H1 (cell line): ENCODE results near the gene NANOS2. TPM values are rescaled to one million over a fixed set of nuclear protein-coding genes. Genes with fewer than 3 reads are reported as not detected.

ENCODE experiments used
- CTCF ChIA-PET: fragments of 300-600 bp; sonication (Branson Sonifier 250); formaldehyde crosslinking; loops from one replicate; lab custom pipeline; 2021; ENCODE audit not compliant: partially characterized antibody; lab: Charles Lee
- POLR2A ChIA-PET: fragments of 300-600 bp; sonication (Branson Sonifier 250); formaldehyde crosslinking; loops from one replicate; lab custom pipeline; 2021; ENCODE audit warnings: inconsistent platforms; ENCODE audit not compliant: partially characterized antibody; lab: Charles Lee
- DNase-seq, 2 experiments: peaks; one replicate each; pipeline versions ENCODE4 v3.0.0 to v3.0.0-alpha.2; 2010 to 2022; ENCODE audit warnings: low spot score in 2 of 2, low read depth in 1 of 2, mixed read lengths in 1 of 2
- FAIRE-seq: peaks from 2 replicates; lab custom pipeline; 2011; peaks lifted over from hg19 to GRCh38; lab: Jason Lieb, UNC
- H2AFZ ChIP-seq: 2 replicates; pipeline ENCODE4 v1.8.1; 2012; ENCODE audit warnings: low read length, inconsistent platforms
- H2AK5ac ChIP-seq: 2 replicates; pipeline ENCODE4 v1.6.1; 2013; ENCODE audit warnings: low read depth, low read length
- H2BK120ac ChIP-seq: replicated peaks from 2 replicates; pipeline ENCODE3; 2013; ENCODE audit warnings: low read depth, low read length, inconsistent platforms
- H2BK12ac ChIP-seq: 2 replicates; pipeline ENCODE4 v1.6.1; 2013; ENCODE audit warnings: low read depth, low read length
- H2BK15ac ChIP-seq: 2 replicates; pipeline ENCODE4 v1.6.1; 2013; ENCODE audit warnings: low read length
- H2BK20ac ChIP-seq: 2 replicates; pipeline ENCODE4 v1.6.1; 2013; ENCODE audit warnings: low read length
- H2BK5ac ChIP-seq: 2 replicates; pipeline ENCODE4 v1.6.1; 2013; ENCODE audit warnings: low read depth, low read length
- H3K14ac ChIP-seq: 2 replicates; pipeline ENCODE4 v1.6.1; 2013; ENCODE audit warnings: inconsistent platforms; ENCODE audit not compliant: insufficient read length
- H3K18ac ChIP-seq: 2 replicates; pipeline ENCODE4 v1.6.1; 2013; ENCODE audit warnings: low read length; ENCODE audit errors: extremely low read depth
- H3K23ac ChIP-seq: 2 replicates; pipeline ENCODE4 v1.6.1; 2013; ENCODE audit warnings: inconsistent platforms; ENCODE audit not compliant: insufficient read length
- H3K23me2 ChIP-seq: 2 replicates; pipeline ENCODE4 v1.6.1; 2013; ENCODE audit warnings: low read depth, low read length
- H3K27ac ChIP-seq: 2 replicates; pipeline ENCODE4 v1.6.1; 2011; ENCODE audit warnings: low read depth, low read length, inconsistent platforms
- H3K27me3 ChIP-seq, 4 experiments: replicated peaks in 1 of 4; 1 replicate in 1 of 4; 2 replicates in 3 of 4; pipeline versions ENCODE4 v1.6.1 to v1.8.1; 2011 to 2013; ENCODE audit warnings: low read length in 3 of 4, mild to moderate bottlenecking in 3 of 4, inconsistent platforms in 2 of 4, mixed read lengths in 2 of 4, moderate library complexity in 1 of 4; ENCODE audit not compliant: control insufficient read depth in 3 of 4, insufficient read depth in 3 of 4; ENCODE audit errors: extremely low read depth in 1 of 4
- H3K36me3 ChIP-seq, 4 experiments: 2 replicates each; pipeline versions ENCODE4 v1.6.1 to v1.8.1; 2011 to 2013; ENCODE audit warnings: mild to moderate bottlenecking in 4 of 4, low read length in 3 of 4, moderate library complexity in 2 of 4, control low read depth in 1 of 4, inconsistent platforms in 1 of 4; ENCODE audit not compliant: insufficient read depth in 4 of 4, control insufficient read depth in 2 of 4
- H3K4ac ChIP-seq: replicated peaks from 2 replicates; pipeline ENCODE3; 2013; ENCODE audit warnings: low read length, low read depth, mixed read lengths, inconsistent platforms; ENCODE audit not compliant: insufficient read length
- H3K4me1 ChIP-seq, 4 experiments: replicated peaks in 1 of 4; 1 replicate in 1 of 4; 2 replicates in 3 of 4; pipeline versions ENCODE4 v1.6.1 to v1.8.1; 2011 to 2013; ENCODE audit warnings: low read length in 3 of 4, inconsistent platforms in 2 of 4, mixed read lengths in 1 of 4; ENCODE audit not compliant: insufficient read depth in 4 of 4, control insufficient read depth in 3 of 4
- H3K4me2 ChIP-seq, 2 experiments: 2 replicates each; pipeline versions ENCODE4 v1.6.1 to v1.8.1; 2011 to 2013; ENCODE audit warnings: low read depth in 2 of 2, low read length in 2 of 2, control low read depth in 1 of 2, inconsistent platforms in 1 of 2, mild to moderate bottlenecking in 1 of 2; ENCODE audit not compliant: insufficient read depth in 1 of 2
- H3K4me3 ChIP-seq, 4 experiments: fragments of 200-600, 300-600 bp in 1 of 4; sonication (generic), shearing (Covaris generic), sonication (Bioruptor Twin) in 1 of 4; 2 replicates each; pipeline versions ENCODE4 v1.5.1 to v1.8.1; 2011 to 2016; ENCODE audit warnings: low read length in 4 of 4, low read depth in 3 of 4, control low read depth in 2 of 4, inconsistent platforms in 2 of 4, mild to moderate bottlenecking in 2 of 4, mixed read lengths in 1 of 4, moderate library complexity in 1 of 4; ENCODE audit not compliant: insufficient read depth in 2 of 4; ENCODE audit errors: extremely low read depth in 1 of 4
- H3K56ac ChIP-seq: replicated peaks from 2 replicates; pipeline ENCODE3; 2013; ENCODE audit warnings: low read depth, mild to moderate bottlenecking, mixed read lengths, low read length, inconsistent platforms; ENCODE audit not compliant: insufficient read length
- H3K79me1 ChIP-seq: 2 replicates; pipeline ENCODE4 v1.6.1; 2013; ENCODE audit warnings: low read depth, low read length, control low read depth
- H3K79me2 ChIP-seq, 2 experiments: 2 replicates each; pipeline versions ENCODE4 v1.6.1 to v1.8.1; 2012 to 2013; ENCODE audit warnings: low read length in 2 of 2, mild to moderate bottlenecking in 2 of 2, inconsistent platforms in 1 of 2; ENCODE audit not compliant: insufficient read depth in 2 of 2, control insufficient read depth in 1 of 2
- H3K9ac ChIP-seq, 4 experiments: replicated peaks in 1 of 4; 1 replicate in 1 of 4; 2 replicates in 3 of 4; pipeline versions ENCODE4 v1.6.1 to v1.8.1; 2011 to 2013; ENCODE audit warnings: low read depth in 3 of 4, low read length in 3 of 4, control low read depth in 2 of 4, mild to moderate bottlenecking in 2 of 4, moderate library complexity in 2 of 4, inconsistent platforms in 1 of 4; ENCODE audit errors: extremely low read depth in 1 of 4
- H3K9me3 ChIP-seq, 2 experiments: 2 replicates each; pipeline versions ENCODE4 v1.6.1 to v1.8.1; 2012 to 2013; ENCODE audit warnings: mild to moderate bottlenecking in 2 of 2, moderate library complexity in 2 of 2, control low read depth in 1 of 2, inconsistent platforms in 1 of 2, low read depth in 1 of 2, low read length in 1 of 2, mixed read lengths in 1 of 2; ENCODE audit not compliant: insufficient read depth in 2 of 2
- H4K20me1 ChIP-seq, 2 experiments: replicated peaks in 1 of 2; 2 replicates each; pipeline versions ENCODE3 to v1.8.1; 2011 to 2013; ENCODE audit warnings: inconsistent platforms in 2 of 2, low read length in 2 of 2, mild to moderate bottlenecking in 1 of 2; ENCODE audit not compliant: insufficient read depth in 2 of 2, control insufficient read depth in 1 of 2
- H4K5ac ChIP-seq: 2 replicates; pipeline ENCODE4 v1.6.1; 2013; ENCODE audit warnings: low read length, low read depth, mixed read lengths, inconsistent platforms; ENCODE audit not compliant: insufficient read length
- H4K8ac ChIP-seq: 2 replicates; pipeline ENCODE4 v1.8.0; 2013; ENCODE audit warnings: mild to moderate bottlenecking, moderate library complexity, low read length, inconsistent platforms; ENCODE audit not compliant: insufficient read depth; ENCODE audit errors: extremely low read depth
- H4K91ac ChIP-seq: replicated peaks from 2 replicates; pipeline ENCODE3; 2013; ENCODE audit warnings: low read length, mixed read lengths, inconsistent platforms; ENCODE audit not compliant: insufficient read length
- EP300 ChIP-seq, 2 experiments: IDR thresholded peaks; 1 replicate in 1 of 2; 2 replicates in 1 of 2; pipeline ENCODE4 v1.6.1; 2011 to 2012; ENCODE audit warnings: low read depth in 2 of 2, low read length in 2 of 2, mild to moderate bottlenecking in 2 of 2, borderline replicate concordance in 1 of 2, inconsistent platforms in 1 of 2, moderate library complexity in 1 of 2
- SP1 ChIP-seq: IDR thresholded peaks from 2 replicates; pipeline ENCODE4 v1.6.1; 2011; ENCODE audit warnings: low read depth, low read length
- SP2 ChIP-seq: IDR thresholded peaks from 2 replicates; pipeline ENCODE4 v1.6.1; 2012; ENCODE audit warnings: mild to moderate bottlenecking, low read length, inconsistent platforms
- TAF7 ChIP-seq: optimal IDR thresholded peaks from 2 replicates; pipeline ENCODE3; 2011; ENCODE audit warnings: low read depth, mild to moderate bottlenecking, inconsistent platforms, low read length, moderate library complexity, borderline replicate concordance
- WGBS, 2 experiments: shearing (Covaris generic) in 1 of 2; methylation state at CpG; one replicate each; pipeline versions ENCODE4 v1.1.6 to v1.1.7; 2013 to 2015; ENCODE audit warnings: low lambda C conversion rate in 2 of 2, mixed read lengths in 2 of 2, inconsistent platforms in 1 of 2, low coverage in 1 of 2, missing lambda C conversion rate in 1 of 2; ENCODE audit not compliant: insufficient replicate concordance in 2 of 2, insufficient coverage in 1 of 2, insufficient read length in 1 of 2; ENCODE audit errors: extremely low coverage in 1 of 2, missing lambda C conversion rate in 1 of 2; 5-methylcytosine and 5-hydroxymethylcytosine counted together
- polyA plus RNA-seq, 7 experiments: library from polyadenylated mRNA; depleted of rRNA in 3 of 7; stranded (reverse) in 5 of 7; unstranded in 2 of 7; fragments of >200 nt in 5 of 7; fragments of 200-250 nt in 2 of 7; gene quantifications; 1 replicate in 5 of 7; 2 replicates in 1 of 7; 4 replicates in 1 of 7; pipeline versions ENCODE4 v1.2.1 to v1.2.3, GENCODE V29; 2011 to 2013; ENCODE audit warnings: missing spikeins in 2 of 7, mixed read lengths in 2 of 7
- total RNA-seq: library from RNA; stranded (reverse); fragmentation: NEBNext Ultra II Directional; extraction: Animal tissue kit (Norgen Biotek cat#: 25700); gene quantifications from 2 replicates; pipeline ENCODE4 v1.2.1, GENCODE V29; 2021

Gene NANOS2
- total and polyA plus RNA-seq, 2 of the 8 experiments (the other 6 are each of a cell fraction or from before 2014, with no cell fraction given): 0.20 TPM; not detected in 1

DNA sequence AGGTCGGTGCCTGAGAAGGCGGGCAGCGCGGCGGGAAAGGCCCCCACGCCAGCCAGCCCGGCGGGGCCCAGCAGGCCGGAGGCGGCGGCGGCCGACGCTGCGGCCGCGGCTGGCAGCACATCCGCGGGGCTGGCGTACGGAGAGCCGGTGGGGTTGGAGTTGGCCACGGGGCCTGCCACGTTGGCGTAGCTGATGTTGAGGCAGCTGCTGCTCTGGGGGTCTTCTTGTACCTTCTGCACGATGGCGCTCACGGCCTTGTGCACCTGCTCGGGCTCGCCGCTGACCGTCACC lies 25.9 kb upstream of the NANOS2 start:
- Histone ChIP-seq H3K4ac (no peak overlapping the region), H3K36me3 (peaks cover 0 to 9% (median 0%) of the 10 kb centered on the region in 4 experiments; a peak in 2 of 8 replicates), H2BK12ac (no peak overlapping the region), H3K9ac (no peak overlapping the region), H4K5ac (no peak overlapping the region), H3K56ac (no peak overlapping the region), H2AFZ (no peak overlapping the region), H3K4me1 (no peaks in the 10 kb centered on the region), H3K9me3 (no peaks in the 10 kb centered on the region), H3K23me2 (no peaks in the 10 kb centered on the region), H2BK120ac (no peak overlapping the region), H3K27me3 (no peaks in the 10 kb centered on the region), H3K18ac (no peak overlapping the region), H2BK15ac (no peak overlapping the region), H4K8ac (no peak overlapping the region), H4K91ac (no peak overlapping the region), H4K20me1 (peaks cover 0 to 2% of the 10 kb centered on the region in 2 experiments), H3K79me1 (no peaks in the 10 kb centered on the region), H2BK20ac (no peak overlapping the region), H2AK5ac (no peak overlapping the region), H3K27ac (no peak overlapping the region), H3K79me2 (no peaks in the 10 kb centered on the region), H3K23ac (no peak overlapping the region), H2BK5ac (no peak overlapping the region), H3K4me2 (no peak overlapping the region), H3K4me3 (no peak overlapping the region), H3K14ac (no peak overlapping the region)
- FAIRE-seq: no peak
- POLR2A ChIA-PET: interaction anchor here (0.8 to 1.2 kb wide), 2 partner anchors 12 kb away, joined by 3 to 4 read pairs; no protein-coding TSS in a partner anchor
- WGBS, 2 experiments: 84% methylated on average over 27 of the region's 32 CpGs; no CpG with 5 or more reads in 1 of the 2 experiments
- DNase-seq: no peak
- CTCF ChIA-PET: interaction anchor here (0.7 kb wide), 1 partner anchor 137 kb away, joined by 3 read pairs; no protein-coding TSS in a partner anchor
- TF ChIP-seq SP1 (no peak), SP2 (no peak), EP300 (IDR thresholded peaks at IDR 0.05; ENCODE audit: borderline replicate concordance in 1 of 2, low read depth in 2 of 2, low read length in 2 of 2) (no peak), TAF7 (no peak)
